C4-2B (cell line): ENCODE data around the gene MMP20.

ENCODE experiments used
- ZFX ChIP-seq: fragments of 450-650 bp; IDR thresholded peaks from 2 replicates; pipeline ENCODE4 v1.6.1; 2017
- TF ChIP-seq, protein P1 (sequence below): fragments of 450-650 bp; conservative IDR thresholded peaks from 2 replicates; pipeline ENCODE4 v1.5.1; 2017; ENCODE audit warnings: mild to moderate bottlenecking

DNA sequence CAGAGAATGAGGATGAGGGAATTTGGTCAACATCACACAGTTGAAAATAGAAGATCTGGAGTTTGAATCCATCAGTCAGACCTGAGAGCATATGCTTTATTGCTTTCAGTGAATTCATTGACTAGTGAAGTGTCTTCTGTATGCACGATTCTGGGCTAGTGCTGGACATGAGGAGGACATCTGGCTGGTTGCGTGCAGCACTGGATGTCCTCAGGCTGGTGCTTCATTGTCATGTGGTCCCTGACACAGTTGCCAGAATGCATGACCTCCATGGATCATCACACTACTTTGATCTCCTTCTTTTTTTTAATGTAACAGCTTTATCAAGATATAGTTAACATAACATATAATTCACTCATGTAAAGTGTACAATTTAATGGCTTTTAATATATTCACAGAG is 50.1 kb downstream of the MMP20 start:
- TF ChIP-seq, protein P1, sequence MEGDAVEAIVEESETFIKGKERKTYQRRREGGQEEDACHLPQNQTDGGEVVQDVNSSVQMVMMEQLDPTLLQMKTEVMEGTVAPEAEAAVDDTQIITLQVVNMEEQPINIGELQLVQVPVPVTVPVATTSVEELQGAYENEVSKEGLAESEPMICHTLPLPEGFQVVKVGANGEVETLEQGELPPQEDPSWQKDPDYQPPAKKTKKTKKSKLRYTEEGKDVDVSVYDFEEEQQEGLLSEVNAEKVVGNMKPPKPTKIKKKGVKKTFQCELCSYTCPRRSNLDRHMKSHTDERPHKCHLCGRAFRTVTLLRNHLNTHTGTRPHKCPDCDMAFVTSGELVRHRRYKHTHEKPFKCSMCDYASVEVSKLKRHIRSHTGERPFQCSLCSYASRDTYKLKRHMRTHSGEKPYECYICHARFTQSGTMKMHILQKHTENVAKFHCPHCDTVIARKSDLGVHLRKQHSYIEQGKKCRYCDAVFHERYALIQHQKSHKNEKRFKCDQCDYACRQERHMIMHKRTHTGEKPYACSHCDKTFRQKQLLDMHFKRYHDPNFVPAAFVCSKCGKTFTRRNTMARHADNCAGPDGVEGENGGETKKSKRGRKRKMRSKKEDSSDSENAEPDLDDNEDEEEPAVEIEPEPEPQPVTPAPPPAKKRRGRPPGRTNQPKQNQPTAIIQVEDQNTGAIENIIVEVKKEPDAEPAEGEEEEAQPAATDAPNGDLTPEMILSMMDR: no peak
- no peak for TF ChIP-seq ZFX
